Bronchial epithelial cell (primary cell): ENCODE measurements around the gene PRR15L. TPM values are rescaled to one million over a fixed set of nuclear protein-coding genes. Genes with fewer than 3 reads are reported as not detected.

Source experiments
- DNase-seq: peaks from one replicate; pipeline ENCODE4 v3.0.0-alpha.2; 2010; ENCODE audit warnings: low read depth
- FAIRE-seq: peaks from 2 replicates; lab custom pipeline; 2011; peaks lifted over from hg19 to GRCh38; lab: Jason Lieb, UNC
- H3K27me3 ChIP-seq: 2 replicates; pipeline ENCODE4 v1.5.1; 2011; ENCODE audit warnings: low read length; ENCODE audit not compliant: control insufficient read depth, insufficient read depth
- H3K36me3 ChIP-seq: 2 replicates; pipeline ENCODE4 v1.5.1; 2011; ENCODE audit warnings: low read length; ENCODE audit not compliant: control insufficient read depth, insufficient read depth
- H3K4me3 ChIP-seq: 2 replicates; pipeline ENCODE4 v1.5.1; 2011; ENCODE audit warnings: mild to moderate bottlenecking, low read depth, low read length, control low read depth
- CTCF ChIP-seq: IDR thresholded peaks from 2 replicates; pipeline ENCODE4 v1.5.1; 2011; ENCODE audit warnings: mild to moderate bottlenecking, moderate library complexity, low read length, control low read depth, inconsistent platforms; ENCODE audit not compliant: insufficient read depth, severe bottlenecking
- total RNA-seq: library from RNA; depleted of rRNA; stranded (reverse); fragments of >200 nt; gene quantifications from 2 replicates; pipeline ENCODE4 v1.2.1, GENCODE V29; 2014

The PRR15L gene
- total RNA-seq, 1 donor from 2014 or later = 1.6 TPM

DNA sequence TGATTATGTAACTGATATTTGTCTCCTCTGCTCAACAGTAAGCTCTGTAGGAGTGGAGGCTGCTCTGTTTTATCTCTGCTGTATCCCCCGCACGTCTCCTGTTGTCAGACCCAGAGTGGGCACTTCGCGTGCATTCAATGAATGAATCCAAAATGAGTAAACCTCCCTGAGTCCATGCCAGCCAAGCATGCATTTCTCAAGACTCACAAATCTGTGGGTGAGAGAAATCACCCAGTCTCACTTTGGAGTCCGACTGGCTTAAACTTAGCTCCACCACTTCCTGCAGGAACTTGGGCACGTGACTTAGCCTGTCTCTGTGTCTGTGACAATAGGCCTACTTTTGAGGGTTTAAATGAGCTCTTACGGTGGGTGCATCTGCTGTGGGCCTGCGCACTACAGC lies 12.6 kb downstream of the PRR15L start:
- DNase-seq = no peak
- Histone ChIP-seq H3K36me3 (peaks cover 17% of the 10 kb centered on the region), H3K4me3 (no peak overlapping the region), H3K27me3 (no peaks in the 10 kb centered on the region)
- no peak for TF ChIP-seq CTCF
- no peak for FAIRE-seq

DNA sequence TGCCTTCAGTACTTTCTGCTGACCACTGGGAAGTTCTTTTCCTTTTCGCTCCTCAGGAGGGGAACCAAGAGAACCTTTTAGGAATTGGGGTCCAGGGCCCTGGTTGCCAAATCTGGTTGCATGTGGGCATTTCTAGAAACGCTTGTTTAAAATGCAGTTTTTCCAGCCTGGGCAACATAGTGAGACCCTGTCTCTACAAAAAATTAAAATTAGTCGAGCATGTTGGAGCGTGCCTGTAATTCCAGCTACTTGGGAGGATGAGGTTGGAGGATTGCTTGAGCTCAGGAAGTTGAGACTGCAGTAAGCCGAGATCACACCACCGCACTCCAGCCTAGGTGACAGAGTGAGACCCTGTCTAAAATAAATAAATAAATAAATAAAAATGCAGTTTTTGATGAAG lies 15.1 kb downstream of the PRR15L start:
- FAIRE-seq = no peak
- H3K27me3 ChIP-seq = no peaks in the 10 kb centered on the region
- no peak for TF ChIP-seq CTCF
- peak overlapping the region; percentile 77 for H3K4me3 ChIP-seq
- peaks cover 12% of the 10 kb centered on the region for H3K36me3 ChIP-seq
- no peak for DNase-seq

GRCh38 chr17:47942096-47942510 lies 15.6 kb downstream of the PRR15L start:
- Histone ChIP-seq H3K4me3 (peak overlapping the region; percentile 77), H3K36me3 (peaks cover 12% of the 10 kb centered on the region), H3K27me3 (no peaks in the 10 kb centered on the region)
- no peak for TF ChIP-seq CTCF
- FAIRE-seq (no peak), DNase-seq (no peak)

DNA sequence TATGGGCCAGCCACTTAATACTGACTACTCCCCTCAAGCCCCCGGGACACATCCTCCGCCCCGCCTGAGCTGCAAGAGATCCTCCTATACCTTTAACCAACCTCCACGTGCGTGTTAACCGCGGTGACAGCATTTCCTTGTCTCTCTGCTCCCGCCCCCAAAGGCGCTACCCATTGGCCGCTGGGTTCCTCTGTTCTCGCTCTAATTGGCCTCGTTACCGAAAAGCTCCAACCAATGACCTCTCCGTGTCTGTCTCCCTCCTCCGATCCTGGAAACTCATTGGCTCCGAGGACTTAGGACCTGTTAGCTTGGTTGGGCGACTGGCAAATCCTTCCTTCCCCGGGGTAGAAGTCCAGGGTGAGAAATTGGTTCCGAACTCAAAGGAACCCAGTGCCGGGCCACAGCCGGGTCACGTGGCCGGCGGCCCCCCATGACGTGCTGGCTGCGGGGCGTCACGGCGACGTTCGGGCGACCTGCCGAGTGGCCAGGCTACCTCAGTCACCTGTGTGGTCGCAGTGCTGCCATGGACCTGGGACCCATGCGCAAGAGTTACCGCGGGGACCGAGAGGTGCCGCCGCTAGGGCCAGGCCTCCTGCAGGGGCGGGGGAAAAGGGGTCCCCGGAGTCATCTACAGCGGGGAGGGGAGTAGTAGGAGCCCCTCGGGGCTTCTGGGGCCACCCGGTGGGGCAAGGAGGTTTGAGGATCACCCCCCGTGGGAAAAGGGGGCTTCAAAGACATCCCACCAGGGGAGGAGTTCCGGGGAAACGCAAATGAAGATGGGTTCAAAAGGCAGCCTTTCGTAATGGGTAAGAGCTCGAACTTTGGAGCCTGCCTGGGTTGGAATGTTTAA lies 16.2 kb downstream of the PRR15L start, which contains the start of gene PNPO:
Gene PNPO, plus strand, starts transcription at position 326 of the 850 bp plus-strand sequence. Its CDS starts 105 bp downstream, at position 431.
- peak; percentile 36 for FAIRE-seq

GRCh38 chr17:47937941-47938340 lies 19.7 kb downstream of the PRR15L start:
- FAIRE-seq (no peak), DNase-seq (no peak)
- Histone ChIP-seq H3K36me3 (no peaks in the 10 kb centered on the region), H3K4me3 (no peak overlapping the region), H3K27me3 (no peaks in the 10 kb centered on the region)
- TF ChIP-seq CTCF = no peak

More for the DNA sequence above, 16.2 kb downstream of the PRR15L start, which contains the start of gene PNPO:
- Histone ChIP-seq H3K36me3 (peaks cover 9% of the 10 kb centered on the region), H3K4me3 (peak within 1 kb of the TSS; percentile 77), H3K27me3 (no peaks in the 10 kb centered on the region)
- TF ChIP-seq CTCF = peak; percentile 16
- DNase-seq = peak; percentile 98
